Cardiac septum (tissue), 1 donor: Measurements from ENCODE around the gene CD164L2. TPM values are rescaled to one million over a fixed set of nuclear protein-coding genes. Genes with fewer than 3 reads are reported as not detected.
A peak's percentile ranks its signal among the peaks of the same experiment; 100 is the strongest.
"Not testable (repeated sequence)": the region's sequence is repeated elsewhere in the genome, so short reads cannot be mapped to it uniquely, and the experiment has no call there.

Source experiments
- DNase-seq: peaks from one replicate; pipeline ENCODE4 v3.0.0-alpha.2; 2020; ENCODE audit warnings: low spot score
- intact Hi-C: fragments of 100-400 bp; cut with DNase I; formaldehyde crosslinking; loops from one replicate; pipeline ENCODE4 v1.14.0; 2022
- total RNA-seq: library from RNA; stranded (reverse); fragmentation: NEBNext Ultra II Directional; extraction: Animal tissue kit (Norgen Biotek cat#: 25700); gene quantifications from one replicate; pipeline ENCODE4 v1.2.1, GENCODE V29; 2021
- donor health status: DM: no; HTN: no; CAD: no.

The CD164L2 gene
- total RNA-seq, 1 donor from 2014 or later, result not detected

DNA sequence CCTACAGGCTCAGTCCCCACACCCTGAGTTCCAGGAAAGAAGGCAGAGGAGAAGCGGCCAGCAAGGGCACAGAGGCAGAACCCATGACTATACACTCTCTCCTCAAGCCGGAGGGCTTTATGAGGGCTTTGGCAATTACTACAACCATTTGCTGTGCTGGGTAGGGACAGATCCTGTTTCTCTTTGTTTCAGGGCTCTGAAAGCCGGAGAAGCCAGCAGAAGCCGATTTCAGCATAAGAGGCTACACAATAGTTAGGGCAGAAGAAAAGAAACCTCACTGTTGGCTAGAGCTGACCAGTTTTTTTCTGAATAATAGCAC is 23.2 kb upstream of the CD164L2 start:
- intact Hi-C loops, result no loop called here
- no peak for DNase-seq

DNA sequence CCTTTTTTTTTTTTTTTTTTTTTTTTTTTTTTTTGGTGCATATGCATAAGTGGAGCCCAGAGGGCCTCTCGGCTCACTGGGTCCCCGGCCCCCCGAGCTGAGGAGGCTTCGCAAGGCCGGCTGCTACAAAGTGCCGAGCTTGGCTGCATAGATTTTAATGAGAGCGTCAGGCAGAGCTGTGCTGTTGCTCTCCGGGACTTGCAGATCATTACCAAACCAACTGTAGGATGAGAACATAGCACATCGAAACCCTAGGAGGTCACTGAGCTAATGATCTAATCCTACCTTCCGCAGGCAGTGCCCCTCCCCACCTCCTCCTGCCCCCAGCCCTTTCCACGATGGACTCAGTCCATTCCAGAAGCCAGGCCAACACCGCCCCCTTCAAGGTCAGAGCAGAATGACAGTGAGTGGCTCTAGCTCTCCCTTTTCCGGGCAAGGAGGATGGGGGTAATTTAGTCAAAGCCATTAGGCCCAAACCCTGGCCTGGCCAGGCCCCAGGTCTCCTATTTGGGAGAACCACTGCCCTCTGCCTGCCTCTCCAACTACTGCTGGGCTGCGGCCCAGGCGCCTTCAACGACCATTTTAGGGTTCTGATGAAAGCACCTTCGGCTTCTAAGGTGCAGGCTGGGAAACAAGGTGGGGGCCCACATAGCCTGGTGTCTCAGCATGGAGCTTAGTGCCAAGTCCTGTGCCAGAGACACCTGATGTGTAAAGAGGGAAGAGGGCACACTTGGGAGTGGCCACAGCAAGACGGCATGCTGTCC is 22.6 kb upstream of the CD164L2 start:
- not testable (repeated sequence) for DNase-seq
- intact Hi-C loops, result loop anchor here (2.0 kb wide), 1 partner anchor 149 kb away; no protein-coding TSS in a partner anchor

- no peak for DNase-seq
- intact Hi-C loops, result loop anchor here (2.0 kb wide), 1 partner anchor 150 kb away; no protein-coding TSS in a partner anchor
These were observed 21.9 kb upstream of the CD164L2 start for GRCh38 chr1:27405074-27405473.

DNA sequence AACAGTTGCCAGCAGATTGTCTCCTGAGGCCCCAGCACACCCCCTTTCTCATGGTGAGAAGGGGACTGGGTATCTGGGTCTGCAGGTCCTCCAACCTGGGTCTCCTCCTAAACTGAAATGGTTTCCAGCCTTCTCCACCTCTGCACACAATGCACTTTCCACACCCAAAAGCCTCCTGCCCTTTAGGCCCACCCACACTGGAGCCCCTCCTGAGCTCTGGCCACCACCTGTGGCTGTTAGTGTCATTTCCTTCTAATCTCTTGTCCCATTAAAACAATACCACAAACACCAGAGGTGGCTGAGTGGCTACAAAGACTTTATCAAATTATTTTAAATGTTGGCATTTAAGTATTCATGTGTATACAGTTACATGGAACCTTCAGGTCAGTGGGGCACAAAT is 20.8 kb upstream of the CD164L2 start:
- DNase-seq, result no peak
- intact Hi-C loops, result loop anchor here (2.0 kb wide), 1 partner anchor 151 kb away; no protein-coding TSS in a partner anchor

DNA sequence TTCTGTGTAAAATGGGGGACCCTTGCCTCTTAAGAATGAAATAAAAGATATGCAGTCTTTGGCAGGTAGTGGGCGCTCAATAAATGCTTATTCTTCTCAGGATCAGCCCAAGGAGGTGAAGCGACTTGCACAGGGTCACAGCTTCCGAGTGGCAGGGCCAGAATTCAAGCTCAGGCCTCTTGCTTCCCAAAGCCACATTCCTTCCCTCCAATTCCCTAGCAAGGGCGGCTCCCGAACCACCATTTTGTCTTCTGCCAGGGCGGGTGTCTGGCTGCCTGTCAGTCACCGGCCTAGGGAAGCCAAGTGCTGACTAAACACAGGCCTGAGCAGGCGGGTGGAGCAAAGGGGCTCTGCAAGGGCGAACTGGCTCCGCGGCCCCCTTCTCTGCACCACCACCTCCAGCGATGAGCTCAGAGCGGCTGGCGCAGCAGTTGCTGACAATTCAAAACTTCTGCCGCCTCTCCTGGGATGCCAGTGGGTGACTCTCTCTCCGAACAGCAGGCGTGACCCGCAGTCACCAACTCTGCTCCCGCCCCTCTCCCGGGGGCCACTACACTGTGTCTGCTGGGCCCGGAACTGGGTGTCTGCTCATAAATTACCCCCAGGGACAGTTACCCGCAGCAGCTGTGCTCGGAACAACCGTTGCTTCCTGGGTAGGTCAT is 20.1 kb upstream of the CD164L2 start:
- intact Hi-C loops, result no loop called here
- DNase-seq, result peak; percentile 83

- intact Hi-C loops, result no loop called here
- DNase-seq, result peak; percentile 87
These were observed 19.2 kb upstream of the CD164L2 start for GRCh38 chr1:27402349-27402754.

- intact Hi-C loops, result no loop called here
These were observed 17.8 kb upstream of the CD164L2 start for GRCh38 chr1:27400963-27401341.

DNA sequence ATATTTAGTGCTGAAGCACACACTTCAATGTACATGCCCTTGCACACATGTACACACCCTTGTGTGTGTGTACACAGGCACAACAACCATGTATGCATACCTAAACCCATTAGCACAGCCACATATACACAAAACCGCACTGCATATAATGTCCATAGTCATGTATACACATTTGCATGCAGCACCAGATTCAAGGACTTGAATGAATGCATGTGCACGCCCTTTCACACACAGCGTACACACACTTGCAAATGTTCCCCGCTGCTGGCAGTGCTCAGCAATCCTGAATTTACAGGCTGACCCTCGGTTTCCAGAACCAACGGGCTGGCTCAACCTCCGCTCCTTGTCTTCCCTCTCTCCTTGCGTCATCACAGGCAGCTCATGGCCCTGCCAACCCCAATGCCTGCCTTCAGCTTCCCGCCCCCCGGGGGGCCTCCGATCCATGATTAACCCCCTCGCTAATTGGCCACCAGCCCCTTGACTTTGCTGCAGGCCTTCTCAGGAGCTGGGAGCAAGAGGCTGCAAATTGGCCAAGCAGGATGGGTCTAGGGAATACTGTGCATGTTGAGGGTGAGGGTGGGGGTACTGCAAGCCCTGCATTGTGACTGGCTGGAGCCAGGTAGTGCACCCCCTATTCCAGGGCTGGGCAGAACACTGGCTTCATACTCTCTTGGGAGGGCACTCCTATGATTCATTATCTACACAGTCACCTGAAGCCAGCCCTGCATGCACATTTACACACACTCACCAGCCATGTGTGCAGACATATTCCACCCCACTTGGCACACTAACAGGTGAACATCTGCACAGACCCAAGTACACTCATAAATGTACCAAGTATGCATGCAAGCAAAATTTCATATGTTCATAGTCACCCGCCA is 17.2 kb upstream of the CD164L2 start:
- intact Hi-C loops, result no loop called here
- DNase-seq, result no peak

More at GRCh38 chr1:27400963-27401341, 17.8 kb upstream of the CD164L2 start:
- DNase-seq, result no peak

DNA sequence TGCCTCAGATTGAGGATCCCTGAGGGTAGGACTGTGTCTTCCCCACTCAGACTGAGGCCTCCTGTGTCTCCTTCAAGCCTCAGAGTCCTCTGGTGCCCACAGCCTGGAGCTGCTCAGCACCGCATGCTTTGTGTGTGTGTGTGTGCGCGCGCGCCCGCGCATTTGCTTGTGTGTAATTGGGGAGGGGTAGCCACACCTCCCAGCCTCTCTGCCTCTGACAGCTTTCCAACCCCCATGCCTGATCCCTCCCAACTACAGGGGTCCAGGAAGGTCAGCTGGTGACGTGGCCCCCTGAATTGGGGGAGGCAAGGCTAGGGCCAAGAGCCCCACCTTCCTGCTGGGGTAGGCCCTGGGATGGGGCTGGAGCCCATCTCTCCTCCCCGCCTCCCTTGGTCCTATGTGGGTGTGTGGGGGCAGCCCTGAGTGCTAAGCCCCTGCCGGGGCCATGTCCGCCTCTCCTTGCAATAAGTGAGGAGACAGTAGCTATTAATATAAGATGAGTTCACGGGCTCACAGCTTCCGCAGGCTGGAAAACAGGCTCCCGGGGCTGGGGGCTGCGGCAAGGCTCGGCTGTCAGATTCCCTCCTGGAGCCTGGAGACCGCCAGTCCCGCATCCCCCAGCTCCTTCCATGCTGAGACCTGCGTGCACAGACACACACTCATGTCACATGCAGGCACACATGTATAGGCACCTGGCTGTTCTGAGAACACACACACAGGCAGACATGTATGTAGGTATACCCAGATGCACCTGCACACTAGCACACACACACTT is 16.3 kb upstream of the CD164L2 start:
- DNase-seq, result no peak

GRCh38 chr1:27398405-27399149 is 15.4 kb upstream of the CD164L2 start:
- no peak for DNase-seq
- intact Hi-C loops, result loop anchor here (5.0 kb wide), 1 partner anchor 296 kb away; no protein-coding TSS in a partner anchor

More for the DNA sequence above, 16.3 kb upstream of the CD164L2 start:
- intact Hi-C loops, result loop anchor here (5.0 kb wide), 1 partner anchor 297 kb away; no protein-coding TSS in a partner anchor

GRCh38 chr1:27397749-27398148 is 14.6 kb upstream of the CD164L2 start:
- no peak for DNase-seq
- intact Hi-C loops, result loop anchor here (5.0 kb wide), 1 partner anchor 295 kb away; no protein-coding TSS in a partner anchor

DNA sequence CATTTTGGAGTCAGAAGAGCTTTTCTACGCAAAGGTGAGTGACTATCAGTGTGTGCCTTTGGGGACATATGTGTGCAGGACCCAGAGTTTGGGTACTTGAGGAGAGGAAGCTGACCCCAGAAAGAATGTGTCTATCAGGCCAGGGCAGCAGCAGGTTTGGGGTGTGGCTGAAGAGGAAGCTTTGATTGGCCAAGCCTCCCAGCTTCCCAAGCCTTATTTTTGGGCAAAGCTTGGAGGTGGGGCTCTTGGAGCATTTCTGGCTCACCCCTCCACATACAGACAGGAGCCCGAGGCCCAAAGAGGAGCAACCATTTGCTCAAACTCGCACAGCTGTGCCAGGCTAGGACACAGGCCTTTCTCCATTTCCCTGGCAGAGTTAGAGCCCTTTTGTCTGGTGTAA is 14.0 kb upstream of the CD164L2 start:
- intact Hi-C loops, result loop anchor here (5.0 kb wide), 1 partner anchor 295 kb away; no protein-coding TSS in a partner anchor
- DNase-seq, result no peak

DNA sequence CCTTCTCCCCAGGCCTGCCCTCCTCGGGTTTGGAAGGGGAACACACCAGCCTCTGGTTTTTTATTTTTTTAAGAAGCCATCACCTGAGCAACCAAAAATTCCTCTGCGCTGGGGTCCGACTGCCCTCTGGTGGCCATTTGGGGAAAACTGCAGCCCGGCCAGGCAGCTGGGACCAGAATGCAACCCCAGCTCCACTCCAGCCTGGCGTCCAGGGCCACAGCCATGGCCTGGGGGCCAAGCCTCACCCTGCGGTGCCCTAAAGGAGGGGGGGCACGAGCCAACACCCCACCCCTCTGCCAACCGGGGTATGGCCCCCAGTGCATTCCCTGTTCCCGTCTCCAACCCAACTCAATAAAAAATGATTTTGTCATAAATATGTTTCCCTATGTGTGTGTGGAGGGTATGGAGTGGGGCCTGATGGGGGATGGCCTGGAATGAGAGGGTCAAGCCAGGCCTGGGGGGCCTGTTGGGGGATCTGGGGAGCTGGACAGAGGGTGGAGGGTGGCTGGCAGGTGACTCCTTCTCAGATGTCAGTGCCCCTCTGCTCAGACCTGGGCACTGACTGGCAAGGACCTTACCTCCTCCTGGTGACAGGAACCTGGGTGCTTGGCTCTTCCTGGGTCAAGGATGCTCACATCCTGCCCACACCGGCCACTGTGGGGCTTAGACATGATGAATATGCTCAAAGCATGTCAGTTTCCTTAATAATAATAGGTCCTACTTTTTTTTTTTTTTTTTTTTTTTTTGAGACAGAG is 12.5 kb upstream of the CD164L2 start:
- peak; percentile 91 for DNase-seq
- intact Hi-C loops, result loop anchor here (2.0 to 5.0 kb wide), 2 partner anchors 95 to 293 kb away; no protein-coding TSS in a partner anchor

GRCh38 chr1:27394925-27395324 is 11.8 kb upstream of the CD164L2 start:
- no peak for DNase-seq
- intact Hi-C loops, result loop anchor here (2.0 to 5.0 kb wide), 4 partner anchors 38 to 293 kb away; no protein-coding TSS in a partner anchor

- no peak for DNase-seq
- intact Hi-C loops, result loop anchor here (2.0 to 5.0 kb wide), 3 partner anchors 37 to 268 kb away; no protein-coding TSS in a partner anchor
These were observed 11.1 kb upstream of the CD164L2 start for GRCh38 chr1:27394282-27394658.

DNA sequence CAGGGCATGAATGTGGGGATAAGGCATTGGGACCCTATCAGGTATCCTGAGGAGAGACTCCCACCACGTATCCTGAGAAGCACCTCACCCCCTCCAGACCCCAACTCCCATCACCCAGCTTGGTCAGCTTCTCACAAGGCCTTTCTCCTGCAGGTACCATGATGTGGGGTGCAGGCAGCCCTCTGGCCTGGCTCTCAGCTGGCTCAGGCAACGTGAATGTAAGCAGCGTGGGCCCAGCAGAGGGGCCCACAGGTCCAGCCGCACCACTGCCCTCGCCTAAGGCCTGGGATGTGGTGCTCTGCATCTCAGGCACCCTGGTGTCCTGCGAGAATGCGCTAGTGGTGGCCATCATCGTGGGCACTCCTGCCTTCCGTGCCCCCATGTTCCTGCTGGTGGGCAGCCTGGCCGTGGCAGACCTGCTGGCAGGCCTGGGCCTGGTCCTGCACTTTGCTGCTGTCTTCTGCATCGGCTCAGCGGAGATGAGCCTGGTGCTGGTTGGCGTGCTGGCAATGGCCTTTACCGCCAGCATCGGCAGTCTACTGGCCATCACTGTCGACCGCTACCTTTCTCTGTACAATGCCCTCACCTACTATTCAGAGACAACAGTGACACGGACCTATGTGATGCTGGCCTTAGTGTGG is 10.6 kb upstream of the CD164L2 start:
- no peak for DNase-seq

More for the DNA sequence above, 10.6 kb upstream of the CD164L2 start:
- intact Hi-C loops, result loop anchor here (2.0 to 5.0 kb wide), 5 partner anchors 27 to 269 kb away; partner anchors contain the start of gene MAP3K6
